GM10266 (cell line): ENCODE results near the gene METTL21A.

Experiments
- DNase-seq: peaks from one replicate; pipeline ENCODE4 v3.0.0; 2012; ENCODE audit errors: extremely low spot score
- TF ChIP-seq, protein P1 (sequence below): IDR thresholded peaks from 2 replicates; pipeline ENCODE4 v1.5.1; 2012; ENCODE audit warnings: mild to moderate bottlenecking, low read depth; ENCODE audit not compliant: control insufficient read depth, insufficient read depth; ENCODE audit errors: missing control alignments

The METTL21A gene

DNA sequence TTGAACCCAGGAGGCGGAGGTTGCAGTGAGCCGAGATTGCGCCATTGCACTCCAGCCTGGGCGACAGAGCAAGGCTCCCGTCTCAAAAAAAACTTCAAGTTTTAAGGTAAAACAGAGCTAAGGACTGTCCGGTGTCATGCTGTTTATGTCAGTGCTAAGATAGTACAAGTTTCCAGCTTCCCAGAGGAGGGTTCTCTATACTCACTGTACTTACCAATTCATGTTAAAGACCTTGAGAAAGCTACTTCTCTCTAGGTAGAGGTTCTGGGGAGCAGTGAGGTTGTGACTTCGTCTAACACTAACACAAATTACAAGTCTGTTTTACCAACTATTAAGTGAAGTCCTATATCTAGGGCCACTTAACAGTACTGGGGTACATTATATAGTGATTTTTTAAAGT, 18.8 kb downstream of the METTL21A start:
- no peak for DNase-seq
- TF ChIP-seq, protein P1, sequence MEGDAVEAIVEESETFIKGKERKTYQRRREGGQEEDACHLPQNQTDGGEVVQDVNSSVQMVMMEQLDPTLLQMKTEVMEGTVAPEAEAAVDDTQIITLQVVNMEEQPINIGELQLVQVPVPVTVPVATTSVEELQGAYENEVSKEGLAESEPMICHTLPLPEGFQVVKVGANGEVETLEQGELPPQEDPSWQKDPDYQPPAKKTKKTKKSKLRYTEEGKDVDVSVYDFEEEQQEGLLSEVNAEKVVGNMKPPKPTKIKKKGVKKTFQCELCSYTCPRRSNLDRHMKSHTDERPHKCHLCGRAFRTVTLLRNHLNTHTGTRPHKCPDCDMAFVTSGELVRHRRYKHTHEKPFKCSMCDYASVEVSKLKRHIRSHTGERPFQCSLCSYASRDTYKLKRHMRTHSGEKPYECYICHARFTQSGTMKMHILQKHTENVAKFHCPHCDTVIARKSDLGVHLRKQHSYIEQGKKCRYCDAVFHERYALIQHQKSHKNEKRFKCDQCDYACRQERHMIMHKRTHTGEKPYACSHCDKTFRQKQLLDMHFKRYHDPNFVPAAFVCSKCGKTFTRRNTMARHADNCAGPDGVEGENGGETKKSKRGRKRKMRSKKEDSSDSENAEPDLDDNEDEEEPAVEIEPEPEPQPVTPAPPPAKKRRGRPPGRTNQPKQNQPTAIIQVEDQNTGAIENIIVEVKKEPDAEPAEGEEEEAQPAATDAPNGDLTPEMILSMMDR = no peak

DNA sequence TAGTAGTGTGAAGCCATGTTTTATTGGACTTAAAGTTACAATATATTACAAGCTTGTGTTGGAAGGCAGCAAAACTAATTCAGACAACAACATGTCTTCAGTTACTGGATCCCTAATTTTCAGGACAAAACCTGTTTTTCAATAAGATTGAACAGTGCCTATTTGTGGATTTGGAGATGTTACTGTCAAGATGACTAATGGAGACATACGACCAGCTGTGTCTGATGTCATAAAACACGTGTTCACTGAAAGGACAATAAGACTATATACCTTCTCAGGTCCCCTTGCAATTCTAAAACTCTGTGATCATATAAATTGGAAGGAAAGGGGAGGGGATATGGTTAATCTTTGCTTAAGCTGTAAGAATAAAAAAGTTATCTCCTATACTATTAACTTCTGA, 21.7 kb downstream of the METTL21A start:
- TF ChIP-seq, protein P1 = no peak
- no peak for DNase-seq

DNA sequence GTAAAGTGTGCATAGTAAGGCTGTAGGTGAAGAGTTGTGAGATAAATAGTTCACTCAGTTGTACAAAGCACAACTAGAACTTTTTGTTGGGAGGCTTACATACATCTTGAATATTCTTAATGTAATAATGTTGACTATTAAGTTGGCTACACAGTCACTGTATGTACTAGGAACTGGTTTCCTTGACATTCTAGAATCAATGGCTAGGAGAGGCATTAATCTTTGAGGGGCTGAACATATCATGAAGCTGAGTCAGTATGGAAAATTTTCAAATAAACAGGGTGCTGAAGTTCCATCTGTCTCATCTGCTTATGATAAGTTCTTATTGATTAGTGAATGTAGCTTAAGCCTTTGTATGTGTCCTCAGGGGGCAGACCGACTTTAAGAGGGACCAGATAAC, 23.4 kb downstream of the METTL21A start:
- DNase-seq = no peak
- TF ChIP-seq, protein P1 = no peak

DNA sequence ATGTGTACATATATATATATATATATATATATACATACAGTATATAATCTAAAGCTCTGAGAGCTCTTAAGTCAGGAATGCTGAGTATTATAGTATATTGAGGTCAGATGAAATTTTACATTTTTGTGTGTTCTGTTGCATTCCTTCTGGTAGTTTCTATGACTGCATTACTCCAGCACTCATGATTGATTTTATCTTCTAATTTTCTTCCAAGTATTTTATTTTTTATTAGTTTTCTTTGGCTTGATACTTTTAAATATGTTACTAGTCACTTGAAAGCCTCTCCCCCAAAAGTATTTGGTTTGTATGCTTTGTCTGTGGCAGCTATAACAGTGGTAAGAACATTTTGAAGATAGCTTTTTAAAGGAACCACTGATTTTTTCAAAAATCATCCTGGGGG, 25.0 kb downstream of the METTL21A start:
- TF ChIP-seq, protein P1 = no peak
- no peak for DNase-seq

DNA sequence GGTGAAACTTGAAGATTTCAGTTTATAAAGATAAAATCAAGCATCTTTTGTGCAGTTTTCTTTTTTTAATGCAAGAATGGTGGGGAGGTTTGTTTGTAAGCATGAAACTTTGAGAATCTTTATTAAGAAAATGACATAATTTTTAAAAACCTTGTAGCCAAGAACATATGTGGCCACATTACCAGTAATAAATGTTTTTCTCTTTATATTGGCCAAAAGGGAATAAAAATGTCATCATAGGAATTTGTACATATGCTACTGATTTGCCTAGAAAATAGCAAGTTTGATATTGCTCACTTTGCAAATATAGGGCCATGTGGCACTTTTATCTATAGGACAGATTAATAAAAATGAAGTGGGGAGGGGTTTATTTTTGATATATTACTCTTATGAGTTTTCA, 25.6 kb downstream of the METTL21A start:
- no peak for DNase-seq
- TF ChIP-seq, protein P1 = no peak

DNA sequence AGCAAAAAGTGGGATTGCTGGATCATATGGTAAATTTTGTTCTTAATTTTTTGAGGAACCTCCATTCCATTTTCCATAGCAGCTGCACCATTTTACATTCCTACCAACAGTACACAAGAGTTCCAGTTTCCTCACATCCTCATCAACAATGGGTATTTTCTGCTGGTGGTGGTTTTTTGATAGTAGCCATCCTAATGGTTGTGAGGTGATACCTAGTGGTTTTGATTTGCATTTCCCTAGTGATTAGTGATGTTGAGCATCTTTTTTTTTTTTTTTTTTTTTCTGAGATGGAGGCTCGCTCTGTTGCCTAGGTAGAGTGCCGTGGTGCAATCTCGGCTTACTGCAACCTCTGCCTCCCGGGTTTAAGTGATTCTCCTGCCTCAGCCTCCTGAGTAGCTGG, 30.5 kb downstream of the METTL21A start:
- no peak for DNase-seq
- TF ChIP-seq, protein P1 = no peak

DNA sequence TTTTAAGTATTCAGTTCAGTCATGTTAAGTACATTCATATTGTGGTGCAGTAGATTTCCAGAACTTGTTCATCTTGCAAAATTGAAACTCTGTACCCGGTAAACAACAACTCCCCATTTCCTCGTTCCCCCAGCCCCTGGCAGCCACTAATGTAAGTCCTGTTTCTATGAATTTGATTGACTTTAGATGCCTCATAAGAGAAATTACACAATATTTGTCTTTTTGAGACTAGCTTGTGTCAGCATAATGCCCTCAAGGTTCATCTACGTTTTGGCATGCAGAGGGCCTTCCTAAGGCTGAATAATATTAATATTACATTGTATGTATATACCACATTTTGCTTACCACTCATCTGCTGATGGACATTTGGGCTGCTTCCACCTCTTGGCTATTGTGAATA, 30.9 kb downstream of the METTL21A start:
- TF ChIP-seq, protein P1 = no peak
- no peak for DNase-seq

DNA sequence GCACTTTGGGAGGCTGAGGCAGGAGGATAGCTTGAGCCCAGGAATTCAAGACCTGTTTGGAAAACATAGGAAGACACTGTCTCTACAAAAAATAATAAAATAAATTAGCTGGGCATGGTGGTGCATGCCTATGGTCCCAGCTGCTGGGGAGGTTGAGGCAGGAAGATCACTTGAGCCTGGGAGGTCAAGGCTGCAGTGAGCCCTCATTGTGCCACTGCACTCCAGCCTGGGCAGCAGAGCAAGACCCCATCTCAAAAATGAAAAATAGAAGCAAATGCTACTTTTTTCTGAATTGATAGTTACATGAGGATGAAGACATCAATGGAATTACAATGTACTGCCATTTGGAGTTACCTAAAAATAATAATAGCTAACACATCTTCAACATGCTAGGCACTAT, 31.9 kb downstream of the METTL21A start:
- TF ChIP-seq, protein P1 = no peak
- no peak for DNase-seq
